Retinal pigment epithelial cell (primary cell): ENCODE data around the gene CBX6.

Source experiments
- DNase-seq: peaks from one replicate; pipeline ENCODE4 v3.0.0-alpha.2; 2010; ENCODE audit warnings: low read depth
- H3K4me3 ChIP-seq: 2 replicates; pipeline ENCODE4 v1.5.1; 2011; ENCODE audit warnings: mild to moderate bottlenecking, low read length, control low read depth, moderate library complexity
- TF ChIP-seq, protein P1 (sequence below): conservative IDR thresholded peaks from 2 replicates; pipeline ENCODE4 v1.5.1; 2011; ENCODE audit warnings: low read depth, low read length, control low read depth, inconsistent platforms

The CBX6 gene

DNA sequence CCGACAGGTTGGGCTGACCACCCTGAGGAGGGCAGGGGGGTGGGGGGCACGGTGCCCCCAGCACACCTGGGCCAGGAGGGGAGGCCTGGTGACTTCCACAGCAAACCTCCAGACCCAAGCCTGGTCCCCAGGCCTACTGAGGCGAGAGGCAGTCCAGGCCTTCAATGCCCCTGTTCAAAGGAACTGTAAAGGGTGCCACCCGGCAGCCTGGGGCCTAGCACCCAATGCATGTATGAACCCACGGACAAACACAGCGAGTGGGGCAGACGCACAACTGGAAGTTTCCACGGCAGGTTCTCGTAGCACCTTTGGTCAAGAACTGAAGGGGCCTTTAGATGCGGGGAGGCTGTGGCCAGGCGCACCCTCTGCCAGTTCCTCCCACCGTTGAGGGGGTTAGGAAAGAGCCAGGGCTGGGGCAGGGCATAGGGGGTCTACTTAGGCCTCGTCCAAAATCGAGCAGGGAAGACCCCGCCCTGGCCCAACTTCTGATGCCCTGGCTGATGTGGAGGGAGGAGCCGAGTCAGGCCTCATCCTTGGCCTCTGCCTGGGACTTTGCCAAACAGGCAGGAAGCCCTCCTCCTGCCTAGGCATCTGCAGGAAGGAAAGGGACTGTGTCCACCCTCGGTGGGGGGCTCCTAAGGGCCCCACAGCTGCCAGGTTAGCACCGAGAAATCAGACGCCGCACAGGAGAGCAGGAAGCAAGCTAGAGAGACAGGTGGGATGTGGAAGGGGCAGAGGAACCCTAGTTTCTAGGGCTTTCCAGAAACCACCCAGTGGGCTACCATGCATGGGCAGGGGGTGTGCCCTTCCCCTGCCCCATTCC lies 6.6 kb downstream of the CBX6 start:
- TF ChIP-seq, protein P1, sequence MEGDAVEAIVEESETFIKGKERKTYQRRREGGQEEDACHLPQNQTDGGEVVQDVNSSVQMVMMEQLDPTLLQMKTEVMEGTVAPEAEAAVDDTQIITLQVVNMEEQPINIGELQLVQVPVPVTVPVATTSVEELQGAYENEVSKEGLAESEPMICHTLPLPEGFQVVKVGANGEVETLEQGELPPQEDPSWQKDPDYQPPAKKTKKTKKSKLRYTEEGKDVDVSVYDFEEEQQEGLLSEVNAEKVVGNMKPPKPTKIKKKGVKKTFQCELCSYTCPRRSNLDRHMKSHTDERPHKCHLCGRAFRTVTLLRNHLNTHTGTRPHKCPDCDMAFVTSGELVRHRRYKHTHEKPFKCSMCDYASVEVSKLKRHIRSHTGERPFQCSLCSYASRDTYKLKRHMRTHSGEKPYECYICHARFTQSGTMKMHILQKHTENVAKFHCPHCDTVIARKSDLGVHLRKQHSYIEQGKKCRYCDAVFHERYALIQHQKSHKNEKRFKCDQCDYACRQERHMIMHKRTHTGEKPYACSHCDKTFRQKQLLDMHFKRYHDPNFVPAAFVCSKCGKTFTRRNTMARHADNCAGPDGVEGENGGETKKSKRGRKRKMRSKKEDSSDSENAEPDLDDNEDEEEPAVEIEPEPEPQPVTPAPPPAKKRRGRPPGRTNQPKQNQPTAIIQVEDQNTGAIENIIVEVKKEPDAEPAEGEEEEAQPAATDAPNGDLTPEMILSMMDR: no peak
- DNase-seq: no peak
- H3K4me3 ChIP-seq: no peak overlapping the region

DNA sequence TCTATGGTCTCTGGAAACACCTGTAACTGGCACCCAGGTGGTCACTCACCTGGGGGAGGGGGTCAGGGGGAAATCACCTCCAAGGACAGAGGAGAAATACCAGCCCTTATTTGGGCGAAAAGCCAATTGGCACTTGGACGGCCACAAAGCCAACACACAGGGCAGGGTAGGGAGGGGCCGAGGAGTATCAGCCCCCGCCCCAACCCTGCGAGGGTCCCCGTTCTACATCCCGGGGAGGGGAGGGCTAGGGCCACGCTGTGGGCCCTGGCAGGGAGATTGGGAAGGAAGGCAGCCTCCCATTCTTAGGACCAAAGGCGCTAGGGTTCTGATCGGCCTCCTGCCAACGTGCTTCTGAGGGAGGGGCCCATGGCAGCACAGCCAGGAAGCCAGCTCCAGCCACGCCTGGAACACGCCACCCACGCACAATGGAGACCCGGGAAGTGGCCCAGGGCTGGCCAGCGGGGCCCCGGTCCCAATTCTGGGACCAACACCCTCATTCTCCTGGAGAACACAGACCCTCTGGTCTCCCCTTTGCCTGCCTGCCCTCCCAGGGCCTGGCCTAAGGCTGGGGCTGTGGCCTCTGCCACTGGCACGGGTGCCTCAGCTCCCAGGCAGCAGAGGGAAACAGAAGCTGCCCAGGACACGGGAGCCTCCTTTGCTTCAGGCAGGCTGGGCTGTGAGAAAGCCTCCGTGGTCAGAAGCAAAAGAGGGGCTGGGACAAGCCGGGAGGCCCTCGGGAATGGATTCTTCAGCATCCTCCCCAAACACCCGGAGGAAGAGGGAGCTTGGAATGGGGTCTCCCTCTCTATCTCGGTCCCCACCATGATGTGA lies 7.4 kb downstream of the CBX6 start:
- TF ChIP-seq, protein P1: no peak
- no peak for DNase-seq
- H3K4me3 ChIP-seq: no peak overlapping the region

DNA sequence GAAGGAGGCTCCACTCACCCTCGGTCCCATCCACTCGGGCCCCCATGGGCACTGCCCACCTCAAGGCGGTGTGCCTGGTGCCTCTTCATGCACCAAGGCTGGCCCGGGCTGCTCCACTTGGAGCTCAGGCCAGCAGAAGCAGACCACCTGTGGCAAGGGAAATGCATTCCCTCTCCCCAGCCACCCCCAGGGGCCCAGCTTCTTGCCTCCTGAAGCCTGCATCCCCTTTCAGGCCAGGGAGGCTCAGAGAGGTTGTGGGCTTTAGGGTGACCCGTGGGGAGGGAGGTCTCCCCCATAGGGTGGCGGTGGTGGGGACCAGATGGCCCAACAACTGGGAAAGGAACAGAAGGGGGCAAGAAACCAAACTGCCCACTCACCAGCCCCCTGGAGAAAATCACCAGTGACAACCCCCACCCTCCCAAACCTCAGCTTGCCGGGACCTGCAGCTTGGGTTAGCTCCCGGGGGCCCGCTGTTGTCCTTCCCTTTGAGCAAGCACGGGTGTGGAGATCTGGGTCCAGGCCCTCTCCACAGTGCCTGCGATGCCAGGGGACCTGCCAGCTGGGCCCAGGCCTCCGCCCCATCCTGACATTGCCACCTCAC lies 8.4 kb downstream of the CBX6 start:
- no peak overlapping the region for H3K4me3 ChIP-seq
- no peak for DNase-seq
- TF ChIP-seq, protein P1: no peak

DNA sequence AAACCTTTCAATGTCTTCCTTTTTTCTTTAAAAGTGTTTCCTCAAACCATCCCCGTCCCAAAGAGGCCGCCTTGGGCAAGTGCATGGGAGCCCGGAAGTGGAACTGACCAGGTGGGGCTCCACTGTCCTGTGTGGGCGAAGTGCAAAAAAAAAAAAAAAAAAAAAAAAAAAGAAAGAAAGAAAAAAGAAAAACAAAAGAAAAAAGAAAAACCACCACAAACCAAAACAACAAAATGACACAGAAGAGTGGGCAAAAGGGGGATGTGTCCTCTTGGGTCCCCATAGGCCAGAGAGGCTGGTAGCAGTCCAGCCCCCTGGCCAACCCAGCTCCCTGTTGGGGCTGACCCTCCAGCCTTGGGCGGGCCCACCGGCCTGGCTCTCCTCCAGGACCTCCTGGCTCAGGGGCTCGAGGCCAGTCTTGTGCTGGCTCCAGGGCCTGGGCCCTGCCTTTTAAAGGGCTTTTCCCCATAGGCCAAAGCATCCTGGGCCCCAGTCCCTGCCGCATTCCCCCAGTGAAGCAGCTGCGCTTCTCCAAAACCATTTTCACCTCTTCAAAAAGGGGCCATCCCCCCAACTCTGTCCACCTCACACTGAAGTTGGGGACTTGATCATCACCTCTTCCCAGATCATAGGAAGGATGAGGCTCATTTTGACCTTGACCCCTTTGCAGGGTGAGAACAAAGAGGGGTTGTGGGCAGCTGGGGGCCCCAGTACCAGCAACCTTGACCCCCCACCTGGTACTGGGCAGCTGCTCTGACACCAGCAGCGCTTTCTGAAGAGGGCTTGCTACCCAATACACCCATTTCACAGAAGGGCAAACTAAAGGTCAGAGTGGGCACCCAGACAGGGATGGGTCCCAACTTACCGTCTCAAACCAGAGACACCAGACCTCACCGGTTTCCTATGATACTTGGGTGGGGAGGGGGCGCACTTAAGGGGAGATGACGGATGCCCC lies 9.4 kb downstream of the CBX6 start:
- TF ChIP-seq, protein P1: no peak
- DNase-seq: no peak

DNA sequence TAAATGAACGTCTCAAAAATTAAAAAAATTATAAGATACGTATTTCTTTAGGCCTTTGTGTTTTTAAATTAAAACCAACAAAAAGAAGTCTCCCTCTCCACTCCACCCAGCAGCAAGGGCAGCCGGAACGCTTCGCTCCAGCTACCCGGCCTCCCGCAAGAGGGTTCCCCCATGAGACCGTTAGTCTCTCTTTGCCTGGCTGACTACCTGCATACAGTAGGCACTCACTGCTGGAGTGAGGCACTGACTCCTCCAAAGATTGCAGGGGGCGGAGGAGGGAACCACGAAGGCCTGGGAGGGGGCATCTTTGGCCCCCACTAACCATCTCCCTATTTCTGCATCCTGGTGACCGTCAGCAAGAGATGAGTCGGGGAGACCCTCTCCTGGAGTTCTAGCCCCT lies 10.1 kb downstream of the CBX6 start:
- TF ChIP-seq, protein P1: no peak
- DNase-seq: no peak
- no peak overlapping the region for H3K4me3 ChIP-seq

More for the DNA sequence above, 9.4 kb downstream of the CBX6 start:
- no peak overlapping the region for H3K4me3 ChIP-seq

DNA sequence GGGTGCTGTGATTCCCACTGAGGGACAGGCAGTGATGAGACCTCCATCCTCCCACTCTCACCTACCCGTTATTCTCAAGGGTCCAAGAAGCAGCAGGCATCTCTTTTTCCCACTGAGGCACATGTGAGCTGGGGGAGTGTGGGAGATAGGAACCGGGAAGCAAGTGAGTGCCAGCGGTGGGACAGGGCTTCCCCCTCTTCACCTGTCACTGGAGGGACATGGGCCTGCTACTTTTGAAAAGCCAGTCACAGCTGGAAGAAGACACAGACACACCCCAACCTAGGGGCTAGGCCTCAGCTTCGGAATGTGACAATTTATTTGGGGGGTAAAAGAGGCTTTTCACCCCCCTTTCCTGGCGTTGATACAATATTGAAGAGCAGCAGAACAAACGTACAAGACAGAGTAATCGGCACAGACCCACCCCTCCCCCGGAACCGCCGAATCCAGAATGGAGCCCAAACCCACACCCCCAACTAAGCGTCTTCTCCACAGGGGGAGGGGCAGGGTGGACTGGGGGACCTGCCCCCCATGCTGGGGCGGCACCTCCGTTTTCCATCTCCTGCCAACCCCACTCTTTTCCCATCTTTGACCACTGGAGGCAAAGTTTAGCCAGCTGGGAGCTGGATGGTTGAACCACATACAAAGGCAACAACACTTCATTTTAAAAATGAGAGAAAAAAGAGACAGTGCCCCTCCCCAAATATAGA lies 10.7 kb downstream of the CBX6 start:
- H3K4me3 ChIP-seq: no peak overlapping the region
- DNase-seq: no peak
- TF ChIP-seq, protein P1: peak; percentile 42
